Measurements from ENCODE around the gene UIMC1.

UIMC1 gene

DNA sequence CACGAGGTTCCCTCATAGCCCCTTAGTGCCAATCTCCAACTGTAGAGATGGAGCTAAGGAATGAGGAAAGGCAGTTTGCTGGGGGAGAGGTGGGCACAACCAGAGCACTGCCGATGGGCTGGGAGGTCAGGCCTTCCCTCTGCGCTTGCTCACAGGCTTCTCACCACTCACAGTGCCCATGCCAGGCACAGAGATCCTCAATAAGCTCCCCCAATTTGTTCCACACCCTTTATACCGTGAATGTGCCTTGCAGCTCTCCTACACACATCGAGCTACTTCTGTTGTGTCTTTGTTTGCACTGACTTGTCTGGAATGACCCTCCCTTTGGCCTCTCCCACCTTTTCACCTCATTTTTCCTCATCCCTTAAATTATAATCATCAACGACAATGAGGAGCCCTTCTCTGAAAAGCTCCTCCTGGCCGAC is 105.8 kb downstream of the UIMC1 start:
- DNase-seq = no peak

GRCh38 chr5:176899946-176900779 is 106.4 kb downstream of the UIMC1 start:
- no peak for DNase-seq

GRCh38 chr5:176899296-176899891 is 107.2 kb downstream of the UIMC1 start, which contains the start of gene HK3:
TSS of gene HK3 (minus strand) at chr5:176899346. CDS start at chr5:176896159, 3,187 bp downstream.
- DNase-seq = no peak

- no peak for DNase-seq
Measured at GRCh38 chr5:176897263-176897662, 109.3 kb downstream of the UIMC1 start.

- no peak for DNase-seq
Measured at GRCh38 chr5:176895831-176896230, 110.7 kb downstream of the UIMC1 start.

GRCh38 chr5:176894298-176894697 is 112.3 kb downstream of the UIMC1 start:
- no peak for DNase-seq

DNA sequence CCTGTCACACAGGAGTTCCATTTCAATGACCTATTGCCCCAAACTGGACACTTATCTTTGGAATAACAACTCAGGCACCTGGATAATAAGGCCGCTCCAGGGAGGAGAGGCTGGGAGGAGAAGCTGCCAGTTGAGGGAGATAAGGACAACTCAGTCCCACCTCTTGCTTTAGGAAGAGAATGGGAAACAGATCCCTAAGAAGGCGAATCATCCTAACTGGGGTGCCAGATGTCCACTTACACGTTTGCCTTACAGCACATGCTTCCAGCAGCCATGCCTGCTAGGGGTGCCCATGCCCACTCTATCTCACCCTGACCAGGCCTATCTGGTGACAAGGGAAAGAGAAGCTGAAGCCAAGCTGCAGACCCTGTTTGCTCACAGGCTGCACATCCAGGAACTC is 113.9 kb downstream of the UIMC1 start:
- DNase-seq = no peak

GRCh38 chr5:176891331-176891958 is 115.1 kb downstream of the UIMC1 start:
- DNase-seq = no peak

DNA sequence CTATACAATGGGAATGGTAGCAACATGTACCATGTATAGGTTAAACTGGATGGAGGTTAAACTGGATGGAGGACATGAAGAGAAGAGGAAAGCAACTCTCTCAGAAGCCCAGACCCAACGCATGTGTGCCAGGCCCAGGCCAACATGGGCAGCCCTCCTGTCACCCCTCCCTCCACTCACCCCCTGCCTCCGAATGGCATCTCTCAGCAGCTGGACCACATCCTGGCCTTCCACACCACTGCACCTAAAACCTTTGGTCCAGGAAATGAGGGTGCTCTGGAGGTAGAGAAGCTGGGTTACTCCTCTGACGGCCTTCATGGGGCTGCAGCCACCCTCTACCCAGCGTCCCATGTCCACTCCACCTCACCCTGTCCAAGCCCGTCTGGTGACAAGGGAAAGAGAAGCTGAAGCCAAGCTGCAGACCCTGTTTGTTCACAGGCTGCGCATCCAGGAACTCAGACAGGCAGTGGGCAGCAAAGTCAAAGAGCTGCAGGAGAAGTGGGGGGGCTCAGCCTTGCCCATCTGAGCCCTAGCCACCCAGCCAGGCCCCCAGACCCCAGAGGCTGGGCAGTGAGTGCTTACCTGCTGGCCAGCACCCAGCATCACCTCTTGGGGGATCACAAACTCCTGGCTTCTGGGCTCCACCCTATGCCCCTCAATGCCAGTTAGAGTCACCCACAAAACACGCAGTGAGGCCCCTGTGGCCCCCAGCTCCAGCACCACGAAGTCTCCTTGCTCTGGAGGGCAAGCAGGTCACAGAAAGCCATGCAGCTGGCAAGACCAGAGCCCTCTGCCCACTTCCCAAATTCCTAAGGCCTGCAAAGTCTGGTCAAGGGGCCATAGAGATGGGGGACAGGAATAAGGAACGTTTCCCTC is 115.9 kb downstream of the UIMC1 start:
- DNase-seq = no peak

GRCh38 chr5:176889321-176890280 is 117.0 kb downstream of the UIMC1 start:
- no peak for DNase-seq

GRCh38 chr5:176888865-176889165 is 117.8 kb downstream of the UIMC1 start:
- no peak for DNase-seq

- DNase-seq = no peak
Measured at GRCh38 chr5:176888016-176888864, 118.3 kb downstream of the UIMC1 start.

GRCh38 chr5:176887252-176887849 is 119.2 kb downstream of the UIMC1 start:
- no peak for DNase-seq

DNA sequence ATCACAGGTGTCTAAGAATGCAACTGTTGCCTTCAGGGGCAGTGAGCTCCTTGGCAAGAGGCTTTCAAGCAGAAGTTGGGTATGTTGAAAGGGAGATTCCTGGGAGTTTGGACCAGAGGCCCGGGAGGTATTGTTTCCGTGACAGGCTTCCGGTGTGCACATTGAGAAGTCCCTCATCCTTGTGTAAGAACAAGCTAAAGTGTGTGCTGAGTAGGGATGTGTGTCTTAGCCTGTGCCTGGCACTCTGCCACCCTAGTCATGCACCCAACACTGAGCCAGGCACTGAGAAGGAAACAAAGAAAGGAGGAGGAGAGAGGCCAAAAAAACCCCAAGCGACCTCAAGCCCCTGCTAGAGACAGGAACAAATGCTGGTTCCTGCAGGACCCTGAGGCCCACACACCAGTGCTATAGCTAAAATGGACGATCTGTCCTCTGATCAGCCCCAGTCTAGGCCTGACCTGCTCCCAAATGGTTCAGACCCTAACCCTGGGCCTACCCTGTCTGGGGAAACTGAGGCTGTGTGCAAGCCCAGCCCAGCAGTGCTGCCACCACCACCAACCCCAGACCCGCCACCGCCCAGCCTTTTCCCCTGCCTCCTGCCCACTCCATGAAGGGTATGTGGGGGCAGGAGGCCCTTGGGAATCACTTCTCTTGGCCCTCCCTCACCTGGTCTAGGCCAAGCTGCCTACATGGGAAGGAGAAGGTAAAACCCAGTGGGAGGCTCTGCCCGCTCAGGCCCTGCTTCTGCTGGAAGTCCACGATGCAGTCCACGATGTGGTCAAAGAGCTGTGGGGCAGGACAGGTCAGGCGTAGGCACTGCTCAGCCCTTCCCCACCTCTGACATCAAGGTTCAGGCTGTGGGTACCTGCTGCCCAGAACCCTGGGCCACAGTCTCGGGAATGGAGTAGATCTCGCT is 120.0 kb downstream of the UIMC1 start:
- no peak for DNase-seq

GRCh38 chr5:176884571-176884890 is 122.0 kb downstream of the UIMC1 start:
- no peak for DNase-seq

DNA sequence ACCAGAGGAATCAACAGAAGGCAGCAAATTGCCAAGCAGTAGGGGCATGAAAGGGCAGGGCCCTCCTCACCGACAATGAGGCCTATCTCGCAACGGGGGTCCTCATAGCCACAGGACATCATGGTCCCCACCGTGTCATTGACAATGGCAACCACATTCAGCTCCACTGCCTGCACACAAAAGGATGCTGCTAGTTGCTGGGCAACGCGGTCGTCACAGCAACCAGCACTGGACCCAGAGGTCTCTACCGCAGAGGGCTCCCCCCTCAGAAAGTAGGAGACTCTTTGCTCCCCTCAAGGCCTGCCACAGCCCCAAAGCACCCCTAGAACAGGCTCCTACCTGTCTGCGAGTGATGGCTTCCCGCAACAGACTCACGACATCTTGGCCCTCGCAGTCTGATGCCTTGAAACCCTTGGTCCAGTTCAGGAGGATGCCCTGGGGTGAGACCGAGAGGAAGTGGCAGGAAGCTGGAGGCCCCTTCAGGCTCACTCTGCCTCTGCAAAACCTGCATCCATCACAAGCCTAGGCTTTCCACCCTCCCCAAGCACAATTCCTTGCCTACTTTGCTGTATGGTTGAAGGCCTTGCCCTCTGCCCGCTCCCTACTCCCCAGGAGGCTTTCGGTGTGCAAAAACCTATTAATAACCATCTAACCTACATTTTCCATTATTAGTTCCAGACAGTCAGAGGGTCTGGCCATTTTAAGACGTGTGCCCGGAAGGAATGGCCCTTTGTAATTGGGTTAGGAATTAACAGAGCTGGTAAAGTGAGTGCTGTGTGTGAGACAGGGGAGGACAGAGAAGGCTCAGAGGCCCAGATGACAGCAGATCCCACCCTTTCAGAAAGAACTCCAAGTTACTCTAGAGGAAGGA is 122.6 kb downstream of the UIMC1 start:
- DNase-seq = no peak

- no peak for DNase-seq
Measured at GRCh38 chr5:176882567-176882903, 124.0 kb downstream of the UIMC1 start.

DNA sequence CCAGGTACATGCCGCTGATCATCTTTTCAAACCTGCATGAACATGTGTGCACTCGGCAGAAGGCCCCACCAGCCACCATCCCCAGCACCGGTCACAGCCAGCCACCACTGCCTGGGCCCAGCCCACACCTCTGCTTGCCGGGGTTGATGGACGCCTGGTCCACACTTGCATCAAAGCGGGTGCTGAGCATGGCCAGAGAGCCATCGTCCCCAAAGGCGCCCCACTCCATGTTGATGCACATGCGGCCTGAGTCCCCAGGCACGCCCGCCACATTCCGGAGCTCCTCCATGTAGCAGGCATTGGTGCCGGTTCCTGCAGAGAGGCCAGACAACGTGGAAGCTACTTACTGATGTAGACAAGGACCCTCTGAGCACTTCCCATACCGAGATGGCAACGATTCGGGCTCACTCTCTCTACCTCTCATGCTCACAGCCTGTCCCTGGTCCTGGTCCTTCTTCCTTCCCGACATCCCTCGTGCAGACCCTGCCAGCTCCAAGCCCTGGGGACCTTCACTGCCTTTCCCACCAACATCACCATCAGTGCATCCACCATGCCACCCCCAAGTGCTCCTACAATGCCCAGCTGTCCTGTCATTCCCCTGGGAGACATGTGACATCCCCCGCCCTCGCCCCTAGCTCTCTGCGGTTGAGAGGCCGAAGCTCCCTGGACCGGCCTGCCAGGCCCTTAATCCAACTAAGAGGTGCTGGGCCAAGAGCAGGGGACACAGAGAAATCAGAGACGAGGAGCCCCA is 124.6 kb downstream of the UIMC1 start:
- no peak for DNase-seq

Data from NCI-H524 treated with DMSO at 0.1 percent for 48 hours (cell line).